CD4-positive, alpha-beta memory T cell (primary cell): ENCODE results near the gene ZNF664. TPM values are rescaled to one million over a fixed set of nuclear protein-coding genes. Genes with fewer than 3 reads are reported as not detected.

Experiments
- CTCF ChIA-PET: fragments of 350-600 bp; sonication (Branson Sonifier 250); formaldehyde crosslinking; loops from one replicate; lab custom pipeline; 2021; ENCODE audit warnings: inconsistent platforms; ENCODE audit not compliant: partially characterized antibody; lab: Charles Lee
- POLR2A ChIA-PET: fragments of 350-600 bp; sonication (Branson Sonifier 250); formaldehyde crosslinking; loops from one replicate; lab custom pipeline; 2021; ENCODE audit not compliant: partially characterized antibody; lab: Charles Lee
- DNase-seq, 5 donors: peaks; one replicate each; pipeline versions ENCODE4 v3.0.0 to v3.0.0-alpha.2; 2020 to 2022; ENCODE audit warnings: mixed read lengths in 1 of 5
- H3K27ac ChIP-seq: one replicate; pipeline ENCODE4 v1.7.0; 2013; ENCODE audit warnings: low read depth, low read length
- H3K27me3 ChIP-seq: 2 replicates; pipeline ENCODE4 v1.7.0; 2013; ENCODE audit warnings: mild to moderate bottlenecking, low read length, moderate library complexity; ENCODE audit not compliant: insufficient read depth
- H3K36me3 ChIP-seq: 2 replicates; pipeline ENCODE4 v1.7.0; 2013; ENCODE audit warnings: mild to moderate bottlenecking, low read length, moderate library complexity; ENCODE audit not compliant: insufficient read depth
- H3K4me1 ChIP-seq: 2 replicates; pipeline ENCODE4 v1.7.0; 2013; ENCODE audit warnings: mild to moderate bottlenecking, low read length, moderate library complexity; ENCODE audit not compliant: insufficient read depth
- H3K4me3 ChIP-seq, 2 donors: one replicate each; pipeline ENCODE4 v1.7.0; 2013; ENCODE audit warnings: low read length in 2 of 2, mild to moderate bottlenecking in 1 of 2
- H3K9me3 ChIP-seq, 2 donors: one replicate each; pipeline ENCODE4 v1.7.0; 2013; ENCODE audit warnings: low read length in 2 of 2, control low read depth in 1 of 2; ENCODE audit not compliant: control insufficient read depth in 1 of 2
- H3K27ac Mint-ChIP-seq, 7 donors: one replicate each; pipeline ENCODE4 v1.8.0; 2020 to 2021; ENCODE audit warnings: mixed read lengths in 7 of 7, mild to moderate bottlenecking in 6 of 7, inconsistent platforms in 3 of 7, moderate library complexity in 3 of 7
- H3K27me3 Mint-ChIP-seq, 2 donors: one replicate each; pipeline ENCODE4 v1.8.0; 2020 to 2021; ENCODE audit warnings: mixed read lengths in 2 of 2
- H3K36me3 Mint-ChIP-seq, 2 donors: one replicate each; pipeline ENCODE4 v1.8.0; 2020 to 2021; ENCODE audit warnings: mixed read lengths in 2 of 2, inconsistent platforms in 1 of 2, mild to moderate bottlenecking in 1 of 2
- H3K4me1 Mint-ChIP-seq, 4 donors: one replicate each; pipeline ENCODE4 v1.8.0; 2020 to 2021; ENCODE audit warnings: mixed read lengths in 4 of 4, mild to moderate bottlenecking in 1 of 4
- H3K4me3 Mint-ChIP-seq, 8 donors: one replicate each; pipeline ENCODE4 v1.8.0; 2020 to 2021; ENCODE audit warnings: mixed read lengths in 8 of 8, mild to moderate bottlenecking in 7 of 8, moderate library complexity in 6 of 8, inconsistent platforms in 3 of 8
- H3K9me3 Mint-ChIP-seq, 8 donors: one replicate each; pipeline ENCODE4 v1.8.0; 2020 to 2021; ENCODE audit warnings: mixed read lengths in 8 of 8, mild to moderate bottlenecking in 5 of 8, inconsistent platforms in 3 of 8, moderate library complexity in 1 of 8
- intact Hi-C: fragments of 100-400 bp; cut with micrococcal nuclease; formaldehyde crosslinking; loops from one replicate; pipeline ENCODE4 v1.15.1; 2023
- polyA plus RNA-seq, 2 donors: library from polyadenylated mRNA; unstranded; fragments of 300-500 nt; fragmentation: Illumina TruSeq; gene quantifications; one replicate each; pipeline ENCODE4 v1.2.3, GENCODE V29; 2021
- total RNA-seq, 2 experiments: library from RNA; stranded (reverse); gene quantifications; one replicate each; pipeline ENCODE4 v1.2.3, GENCODE V29; 2021

Gene ZNF664
- total and polyA plus RNA-seq, 4 experiments from 2014 or later, result 5.7 to 57.9 (median 32.6) TPM

DNA sequence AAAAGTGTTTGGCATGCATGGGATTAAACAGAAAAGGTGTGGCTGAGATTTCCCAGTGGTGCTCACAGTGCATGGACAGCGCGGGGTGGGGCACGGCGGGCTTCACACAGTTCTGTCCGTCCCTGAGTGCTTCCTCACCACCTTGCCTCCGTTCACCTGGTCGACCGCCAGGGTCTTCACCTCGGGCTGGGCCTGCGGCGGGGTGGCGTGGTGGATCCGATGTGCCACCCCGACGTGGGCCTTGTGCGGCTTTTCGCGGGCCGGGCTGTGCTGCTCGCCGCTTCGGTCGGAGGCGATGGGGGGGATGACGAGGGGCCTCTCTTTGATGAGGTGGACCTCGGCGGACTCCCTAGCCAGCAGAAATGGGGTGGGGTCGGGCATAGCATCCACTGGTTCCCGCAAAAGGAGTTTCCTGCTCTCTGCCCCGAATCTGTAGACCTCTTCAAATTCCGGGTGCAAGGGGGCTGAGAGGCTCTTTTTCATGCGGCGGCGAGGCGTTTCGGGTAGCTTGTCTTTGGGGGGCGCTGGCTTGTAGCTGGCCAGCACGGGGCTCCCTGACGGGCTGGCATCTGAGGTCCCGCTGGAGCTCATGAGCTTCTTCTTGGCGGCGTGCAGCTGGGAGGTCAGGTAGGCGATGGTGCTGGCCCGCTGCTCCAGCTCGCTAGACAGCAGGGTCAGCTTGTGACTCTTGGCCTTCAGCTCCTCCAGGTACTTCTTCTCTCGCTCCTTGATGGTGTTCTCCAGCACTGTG, 35.9 kb upstream of the ZNF664 start:
- H3K4me1 ChIP-seq, result peaks cover 28% of the 10 kb centered on the region
- H3K9me3 ChIP-seq, result no peaks in the 10 kb centered on the region
- H3K4me3 ChIP-seq, result peak overlapping the region in 1 of 2 donors; percentile 32
- POLR2A ChIA-PET, result interaction anchor here (1.2 to 1.3 kb wide), 2 partner anchors 11 to 35 kb away, joined by 3 to 8 read pairs; partner anchors contain the start of genes CCDC92 and ZNF664
- intact Hi-C loops, result no loop called here
- CTCF ChIA-PET, result interaction anchor here (0.7 to 1.2 kb wide), 2 partner anchors 32 to 39 kb away, joined by 4 to 6 read pairs; no protein-coding TSS in a partner anchor
- peaks cover 0 to under 1% of the 10 kb centered on the region in 2 donors for H3K27me3 Mint-ChIP-seq
- peaks cover 21 to 23% of the 10 kb centered on the region in 2 donors for H3K36me3 Mint-ChIP-seq
- H3K36me3 ChIP-seq, result peaks cover 5% of the 10 kb centered on the region
- peak overlapping the region; percentile 42 for H3K27ac ChIP-seq
- no peaks in the 10 kb centered on the region for H3K27me3 ChIP-seq
- H3K4me3 Mint-ChIP-seq, result peak overlapping the region; percentile 76 to 88 (median 80)
- H3K27ac Mint-ChIP-seq, result peak overlapping the region; percentile 88 to 98 (median 91)
- peaks cover 22 to 44% (median 38%) of the 10 kb centered on the region in 4 donors for H3K4me1 Mint-ChIP-seq
- H3K9me3 Mint-ChIP-seq, result peaks cover 0 to 4% (median 0%) of the 10 kb centered on the region in 8 donors
- DNase-seq, result no peak

- no peaks in the 10 kb centered on the region for H3K9me3 ChIP-seq
- H3K27me3 Mint-ChIP-seq, result no peaks in the 10 kb centered on the region
- ChIA-PET POLR2A (interaction anchor here (1.2 to 1.6 kb wide), 3 partner anchors 12 to 34 kb away, joined by 3 to 11 read pairs (median 8); partner anchors contain the start of genes CCDC92 and ZNF664), CTCF (interaction anchor here (0.7 to 1.7 kb wide), 6 partner anchors 22 to 45 kb away, joined by 3 to 6 read pairs (median 4); no protein-coding TSS in a partner anchor)
- H3K27ac ChIP-seq, result peak overlapping the region; percentile 42
- H3K4me1 Mint-ChIP-seq, result peaks cover 17 to 37% (median 31%) of the 10 kb centered on the region in 4 donors
- H3K27ac Mint-ChIP-seq, result peak overlapping the region; percentile 88 to 98 (median 91)
- peaks cover 22% of the 10 kb centered on the region for H3K4me1 ChIP-seq
- no peaks in the 10 kb centered on the region for H3K27me3 ChIP-seq
- intact Hi-C loops, result loop anchor here (2.0 kb wide), 1 partner anchor 35 kb away; the partner anchor contains the start of genes CCDC92 and ZNF664
- H3K36me3 Mint-ChIP-seq, result peaks cover 29 to 31% of the 10 kb centered on the region in 2 donors
- peak; percentile 43 to 72 (median 58) for DNase-seq
- peaks cover 12% of the 10 kb centered on the region for H3K36me3 ChIP-seq
- H3K4me3 Mint-ChIP-seq, result peak overlapping the region; percentile 76 to 88 (median 80)
- H3K4me3 ChIP-seq, result peak overlapping the region in 1 of 2 donors; percentile 32
- H3K9me3 Mint-ChIP-seq, result peaks cover 0 to 8% (median 0%) of the 10 kb centered on the region in 8 donors
These were observed 35.1 kb upstream of the ZNF664 start for GRCh38 chr12:123937707-123938591.

GRCh38 chr12:123938679-123939480, 34.1 kb upstream of the ZNF664 start:
- H3K4me1 ChIP-seq, result peaks cover 22% of the 10 kb centered on the region
- CTCF ChIA-PET, result interaction anchor here (1.0 to 2.1 kb wide), 7 partner anchors 9 to 45 kb away, joined by 3 to 6 read pairs (median 4); no protein-coding TSS in a partner anchor
- H3K27me3 Mint-ChIP-seq, result no peaks in the 10 kb centered on the region
- DNase-seq, result no peak
- H3K9me3 ChIP-seq, result no peaks in the 10 kb centered on the region
- peaks cover 17 to 35% (median 30%) of the 10 kb centered on the region in 4 donors for H3K4me1 Mint-ChIP-seq
- POLR2A ChIA-PET, result interaction anchor here (0.7 to 1.6 kb wide), 2 partner anchors 17 to 33 kb away, joined by 3 to 11 read pairs; partner anchors contain the start of genes CCDC92 and ZNF664
- H3K4me3 ChIP-seq, result peak overlapping the region in 1 of 2 donors; percentile 22
- H3K36me3 ChIP-seq, result peaks cover 19% of the 10 kb centered on the region
- H3K36me3 Mint-ChIP-seq, result peaks cover 30 to 32% of the 10 kb centered on the region in 2 donors
- H3K4me3 Mint-ChIP-seq, result peak overlapping the region; percentile 76 to 88 (median 80)
- peak overlapping the region; percentile 42 for H3K27ac ChIP-seq
- H3K27ac Mint-ChIP-seq, result peak overlapping the region; percentile 88 to 98 (median 91)
- intact Hi-C loops, result loop anchor here (2.0 kb wide), 1 partner anchor 34 kb away; the partner anchor contains the start of genes CCDC92 and ZNF664
- H3K27me3 ChIP-seq, result no peaks in the 10 kb centered on the region
- peaks cover 0 to 8% (median 0%) of the 10 kb centered on the region in 8 donors for H3K9me3 Mint-ChIP-seq

GRCh38 chr12:123939716-123940626, 33.0 kb upstream of the ZNF664 start:
- no peak for DNase-seq
- Histone ChIP-seq H3K9me3 (no peaks in the 10 kb centered on the region), H3K4me3 (no peak overlapping the region), H3K4me1 (peaks cover 22% of the 10 kb centered on the region), H3K27me3 (no peaks in the 10 kb centered on the region), H3K36me3 (peaks cover 19% of the 10 kb centered on the region), H3K27ac (no peak overlapping the region)
- H3K4me3 Mint-ChIP-seq, result no peak overlapping the region
- peaks cover 0 to 8% (median 0%) of the 10 kb centered on the region in 8 donors for H3K9me3 Mint-ChIP-seq
- ChIA-PET POLR2A (interaction anchor here (1.6 kb wide), 1 partner anchor 32 kb away, joined by 11 read pairs; the partner anchor contains the start of genes CCDC92 and ZNF664), CTCF (interaction anchor here (1.2 to 2.1 kb wide), 3 partner anchors 10 to 44 kb away, joined by 4 to 6 read pairs (median 5); no protein-coding TSS in a partner anchor)
- peak overlapping the region in 5 of 7 donors; percentile 28 to 81 (median 52) for H3K27ac Mint-ChIP-seq
- intact Hi-C loops, result loop anchor here (2.0 kb wide), 1 partner anchor 33 kb away; the partner anchor contains the start of genes CCDC92 and ZNF664
- H3K36me3 Mint-ChIP-seq, result peaks cover 34 to 38% of the 10 kb centered on the region in 2 donors
- H3K4me1 Mint-ChIP-seq, result peaks cover 20 to 35% (median 31%) of the 10 kb centered on the region in 4 donors
- no peaks in the 10 kb centered on the region for H3K27me3 Mint-ChIP-seq

GRCh38 chr12:123940627-123940966, 32.4 kb upstream of the ZNF664 start:
- H3K4me1 ChIP-seq, result peaks cover 22% of the 10 kb centered on the region
- DNase-seq, result no peak
- Mint-ChIP-seq H3K9me3 (peaks cover 0 to 8% (median 0%) of the 10 kb centered on the region in 8 donors), H3K36me3 (peaks cover 34 to 39% of the 10 kb centered on the region in 2 donors), H3K4me1 (peaks cover 20 to 35% (median 31%) of the 10 kb centered on the region in 4 donors), H3K4me3 (no peak overlapping the region), H3K27me3 (no peaks in the 10 kb centered on the region), H3K27ac (peak overlapping the region in 5 of 7 donors; percentile 28 to 81 (median 52))
- no peak overlapping the region for H3K4me3 ChIP-seq
- ChIA-PET CTCF (interaction anchor here (2.1 kb wide), 1 partner anchor 10 kb away, joined by 6 read pairs; no protein-coding TSS in a partner anchor), POLR2A (no interaction called here)
- H3K27me3 ChIP-seq, result no peaks in the 10 kb centered on the region
- peaks cover 19% of the 10 kb centered on the region for H3K36me3 ChIP-seq
- intact Hi-C loops, result no loop called here
- H3K9me3 ChIP-seq, result no peaks in the 10 kb centered on the region
- H3K27ac ChIP-seq, result no peak overlapping the region
